Measurements from ENCODE around the gene RAET1G.

DNA sequence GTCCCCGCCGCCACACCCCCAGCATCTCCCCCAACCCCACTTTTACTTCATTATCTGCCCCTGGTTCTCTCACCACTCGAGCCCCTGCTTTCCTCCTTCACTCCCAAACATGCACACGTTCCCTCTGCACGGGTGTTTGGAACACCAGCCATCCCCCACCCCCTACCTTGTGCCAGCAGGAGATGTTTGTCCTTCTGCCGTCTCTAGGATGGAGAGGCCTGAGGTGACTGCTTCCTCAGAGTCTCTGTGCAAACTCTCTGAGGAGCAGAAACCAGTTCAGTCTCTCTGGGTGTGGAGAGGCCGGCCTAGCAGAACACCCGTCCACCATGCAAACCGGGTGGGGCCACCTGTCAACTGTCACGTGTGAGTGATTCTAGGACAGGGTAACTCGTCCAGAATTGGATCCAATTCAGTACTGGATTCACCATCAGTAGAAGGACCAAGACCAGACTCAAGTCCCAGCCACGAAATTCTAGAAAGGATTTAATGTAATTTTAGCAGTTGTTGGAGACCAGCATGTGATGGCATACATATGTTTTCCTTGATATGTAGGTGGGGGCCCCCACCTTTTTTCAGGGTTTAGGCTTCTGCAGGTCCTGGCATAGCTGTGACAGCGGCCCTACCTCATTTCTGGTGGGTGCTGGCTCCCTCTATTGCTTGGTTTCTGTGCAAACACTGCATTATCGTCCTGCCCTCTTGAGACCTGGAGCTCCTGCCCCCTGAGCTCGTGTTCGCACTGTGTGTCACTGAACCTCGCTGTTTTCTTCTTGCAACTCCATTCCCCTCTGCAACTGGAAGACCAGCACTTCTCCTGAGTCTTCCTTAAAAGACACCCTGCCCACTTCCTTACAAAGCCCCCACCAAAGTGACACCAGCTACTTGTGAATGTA lies 24.8 kb downstream of the RAET1G start, which contains the start of gene RAET1E:
- no peak for TF ChIP-seq YY1 (IDR thresholded peaks at IDR 0.05; ENCODE audit: insufficient read depth, insufficient read length)
- TF ChIP-seq SUZ12 (IDR thresholded peaks at IDR 0.05; ENCODE audit: extremely low read depth, insufficient read depth, insufficient read length), result no peak
- TF ChIP-seq ZNF274 (IDR thresholded peaks at IDR 0.05; ENCODE audit: low read depth, low read length), result no peak
